ENCODE data around the gene ADM.

Gene ADM

GRCh38 chr11:10287766-10288715 lies 16.8 kb upstream of the ADM start:
- no peak overlapping the region for H3K9ac ChIP-seq (ENCODE audit: low read length)
- H2AK5ac ChIP-seq (ENCODE audit: low read length), result no peak overlapping the region
- no peaks in the 10 kb centered on the region for H3K36me3 ChIP-seq (ENCODE audit: control insufficient read depth, insufficient read depth, low read length)
- H3K18ac ChIP-seq (ENCODE audit: low read length), result no peak overlapping the region
- peaks cover 4% of the 10 kb centered on the region for H3K79me1 ChIP-seq (ENCODE audit: low read length)
- H3K4ac ChIP-seq (ENCODE audit: low read depth, low read length), result no peak overlapping the region
- no peak overlapping the region for H3K23ac ChIP-seq (ENCODE audit: low read length)
- peaks cover 14% of the 10 kb centered on the region for H3K79me2 ChIP-seq (ENCODE audit: control insufficient read depth, insufficient read depth, low read length)
- H3K4me3 ChIP-seq (ENCODE audit: low read length), result no peak overlapping the region
- no peaks in the 10 kb centered on the region for H3K4me1 ChIP-seq (ENCODE audit: control insufficient read depth, low read depth, low read length)
- H4K8ac ChIP-seq (ENCODE audit: low read depth, low read length), result no peak overlapping the region
- H4K5ac ChIP-seq (ENCODE audit: low read length), result no peak overlapping the region
- H2BK15ac ChIP-seq (replicated peaks; ENCODE audit: low read depth), result no peak overlapping the region
- no peak for DNase-seq
- H3K4me2 ChIP-seq (ENCODE audit: low read length), result no peak overlapping the region
- H3K27ac ChIP-seq (ENCODE audit: low read depth, low read length), result no peak overlapping the region
- no peaks in the 10 kb centered on the region for H3K27me3 ChIP-seq (ENCODE audit: insufficient read depth, low read length, poor library complexity)
- WGBS (ENCODE audit: extremely low coverage, insufficient coverage, low lambda C conversion rate), result no CpG with 5 or more reads among the region's 9 CpGs
- no peak overlapping the region for H3K56ac ChIP-seq (ENCODE audit: low read length)
- no peak overlapping the region for H2BK120ac ChIP-seq (ENCODE audit: low read depth, low read length)
- H2BK5ac ChIP-seq (ENCODE audit: low read length), result no peak overlapping the region

GRCh38 chr11:10288881-10289764 lies 15.8 kb upstream of the ADM start:
- no peak overlapping the region for H3K27ac ChIP-seq (ENCODE audit: low read depth, low read length)
- H3K23ac ChIP-seq (ENCODE audit: low read length), result no peak overlapping the region
- H3K79me2 ChIP-seq (ENCODE audit: control insufficient read depth, insufficient read depth, low read length), result peaks cover 16% of the 10 kb centered on the region
- H4K8ac ChIP-seq (ENCODE audit: low read depth, low read length), result no peak overlapping the region
- peaks cover 4% of the 10 kb centered on the region for H3K79me1 ChIP-seq (ENCODE audit: low read length)
- H3K27me3 ChIP-seq (ENCODE audit: insufficient read depth, low read length, poor library complexity), result no peaks in the 10 kb centered on the region
- H3K56ac ChIP-seq (ENCODE audit: low read length), result no peak overlapping the region
- H3K9ac ChIP-seq (ENCODE audit: low read length), result no peak overlapping the region
- H3K4ac ChIP-seq (ENCODE audit: low read depth, low read length), result no peak overlapping the region
- no peak overlapping the region for H2BK120ac ChIP-seq (ENCODE audit: low read depth, low read length)
- H2AK5ac ChIP-seq (ENCODE audit: low read length), result no peak overlapping the region
- H2BK5ac ChIP-seq (ENCODE audit: low read length), result no peak overlapping the region
- no peak for DNase-seq
- no peaks in the 10 kb centered on the region for H3K36me3 ChIP-seq (ENCODE audit: control insufficient read depth, insufficient read depth, low read length)
- H3K4me1 ChIP-seq (ENCODE audit: control insufficient read depth, low read depth, low read length), result no peaks in the 10 kb centered on the region
- no peak overlapping the region for H2BK15ac ChIP-seq (replicated peaks; ENCODE audit: low read depth)
- WGBS (ENCODE audit: extremely low coverage, insufficient coverage, low lambda C conversion rate), result no CpG with 5 or more reads among the region's 24 CpGs
- H4K5ac ChIP-seq (ENCODE audit: low read length), result no peak overlapping the region
- no peak overlapping the region for H3K4me2 ChIP-seq (ENCODE audit: low read length)
- no peak overlapping the region for H3K18ac ChIP-seq (ENCODE audit: low read length)
- H3K4me3 ChIP-seq (ENCODE audit: low read length), result no peak overlapping the region

GRCh38 chr11:10289765-10290380 lies 15.0 kb upstream of the ADM start:
- H3K79me2 ChIP-seq (ENCODE audit: control insufficient read depth, insufficient read depth, low read length), result peaks cover 16% of the 10 kb centered on the region
- H3K4me1 ChIP-seq (ENCODE audit: control insufficient read depth, low read depth, low read length), result no peaks in the 10 kb centered on the region
- no peak overlapping the region for H4K5ac ChIP-seq (ENCODE audit: low read length)
- no peaks in the 10 kb centered on the region for H3K36me3 ChIP-seq (ENCODE audit: control insufficient read depth, insufficient read depth, low read length)
- no peak for DNase-seq
- no peak overlapping the region for H3K18ac ChIP-seq (ENCODE audit: low read length)
- no peak overlapping the region for H2AK5ac ChIP-seq (ENCODE audit: low read length)
- H3K27ac ChIP-seq (ENCODE audit: low read depth, low read length), result no peak overlapping the region
- no CpG with 5 or more reads among the region's 10 CpGs for WGBS (ENCODE audit: extremely low coverage, insufficient coverage, low lambda C conversion rate)
- no peak overlapping the region for H3K4me3 ChIP-seq (ENCODE audit: low read length)
- no peak overlapping the region for H3K9ac ChIP-seq (ENCODE audit: low read length)
- no peak overlapping the region for H2BK15ac ChIP-seq (replicated peaks; ENCODE audit: low read depth)
- no peaks in the 10 kb centered on the region for H3K27me3 ChIP-seq (ENCODE audit: insufficient read depth, low read length, poor library complexity)
- no peak overlapping the region for H3K56ac ChIP-seq (ENCODE audit: low read length)
- H2BK5ac ChIP-seq (ENCODE audit: low read length), result no peak overlapping the region
- no peak overlapping the region for H2BK120ac ChIP-seq (ENCODE audit: low read depth, low read length)
- no peak overlapping the region for H4K8ac ChIP-seq (ENCODE audit: low read depth, low read length)
- H3K23ac ChIP-seq (ENCODE audit: low read length), result no peak overlapping the region
- peaks cover 4% of the 10 kb centered on the region for H3K79me1 ChIP-seq (ENCODE audit: low read length)
- no peak overlapping the region for H3K4me2 ChIP-seq (ENCODE audit: low read length)
- no peak overlapping the region for H3K4ac ChIP-seq (ENCODE audit: low read depth, low read length)

- WGBS (ENCODE audit: extremely low coverage, insufficient coverage, low lambda C conversion rate), result no CpG with 5 or more reads among the region's 17 CpGs
- H3K4me2 ChIP-seq (ENCODE audit: low read length), result no peak overlapping the region
Observed at GRCh38 chr11:10291801-10292638, 12.9 kb upstream of the ADM start.

More at GRCh38 chr11:10291801-10292638, 12.9 kb upstream of the ADM start:
- no peak overlapping the region for H2BK120ac ChIP-seq (ENCODE audit: low read depth, low read length)
- H2BK5ac ChIP-seq (ENCODE audit: low read length), result no peak overlapping the region
- no peaks in the 10 kb centered on the region for H3K27me3 ChIP-seq (ENCODE audit: insufficient read depth, low read length, poor library complexity)
- H3K4me3 ChIP-seq (ENCODE audit: low read length), result no peak overlapping the region
- peaks cover 4% of the 10 kb centered on the region for H3K79me1 ChIP-seq (ENCODE audit: low read length)
- no peak overlapping the region for H2AK5ac ChIP-seq (ENCODE audit: low read length)
- H3K4me1 ChIP-seq (ENCODE audit: control insufficient read depth, low read depth, low read length), result peaks cover 3% of the 10 kb centered on the region
- no peak for DNase-seq
- H4K5ac ChIP-seq (ENCODE audit: low read length), result no peak overlapping the region
- no peak overlapping the region for H2BK15ac ChIP-seq (replicated peaks; ENCODE audit: low read depth)
- no peak overlapping the region for H3K23ac ChIP-seq (ENCODE audit: low read length)
- no peak overlapping the region for H3K9ac ChIP-seq (ENCODE audit: low read length)
- H3K4ac ChIP-seq (ENCODE audit: low read depth, low read length), result no peak overlapping the region
- peaks cover 16% of the 10 kb centered on the region for H3K79me2 ChIP-seq (ENCODE audit: control insufficient read depth, insufficient read depth, low read length)
- H3K18ac ChIP-seq (ENCODE audit: low read length), result no peak overlapping the region
- H3K36me3 ChIP-seq (ENCODE audit: control insufficient read depth, insufficient read depth, low read length), result no peaks in the 10 kb centered on the region
- no peak overlapping the region for H3K56ac ChIP-seq (ENCODE audit: low read length)
- no peak overlapping the region for H3K27ac ChIP-seq (ENCODE audit: low read depth, low read length)
- H4K8ac ChIP-seq (ENCODE audit: low read depth, low read length), result no peak overlapping the region
